Mesenchymal stem cell (in vitro differentiated cells and primary cell): ENCODE measurements around the gene MLF2.

ENCODE experiments used
- DNase-seq: peaks from one replicate; pipeline ENCODE4 v3.0.0-alpha.2; 2013
- H2AFZ ChIP-seq: one replicate; pipeline ENCODE4 v1.6.1; 2013; ENCODE audit warnings: low read depth, mild to moderate bottlenecking, control low read depth, inconsistent platforms, low read length, moderate library complexity
- H2AK5ac ChIP-seq: 2 replicates; pipeline ENCODE4 v1.6.1; 2013; ENCODE audit warnings: low read length, moderate library complexity, mild to moderate bottlenecking, inconsistent platforms; ENCODE audit not compliant: severe bottlenecking
- H2BK120ac ChIP-seq: one replicate; pipeline ENCODE4 v1.6.1; 2013; ENCODE audit warnings: low read depth, mild to moderate bottlenecking, inconsistent platforms, low read length, moderate library complexity
- H2BK12ac ChIP-seq, 2 experiments: one replicate each; pipeline ENCODE4 v1.6.1; 2013; ENCODE audit warnings: inconsistent platforms in 2 of 2, low read length in 2 of 2, mild to moderate bottlenecking in 2 of 2, moderate library complexity in 2 of 2, control low read depth in 1 of 2
- H2BK15ac ChIP-seq: one replicate; pipeline ENCODE4 v1.6.1; 2013; ENCODE audit warnings: mild to moderate bottlenecking, low read depth, inconsistent platforms; ENCODE audit not compliant: poor library complexity, severe bottlenecking
- H2BK5ac ChIP-seq: 2 replicates; pipeline ENCODE4 v1.6.1; 2013; ENCODE audit warnings: low read depth, mild to moderate bottlenecking, low read length, control low read depth, inconsistent platforms; ENCODE audit not compliant: poor library complexity, severe bottlenecking
- H3K14ac ChIP-seq, 2 experiments: one replicate each; pipeline ENCODE4 v1.6.1; 2013; ENCODE audit warnings: inconsistent platforms in 2 of 2, low read length in 2 of 2, control low read depth in 1 of 2, mild to moderate bottlenecking in 1 of 2, moderate library complexity in 1 of 2
- H3K18ac ChIP-seq, 2 experiments: one replicate each; pipeline ENCODE4 v1.6.1; 2013; ENCODE audit warnings: inconsistent platforms in 2 of 2, low read length in 2 of 2, control low read depth in 1 of 2, low read depth in 1 of 2, mild to moderate bottlenecking in 1 of 2
- H3K23ac ChIP-seq, 2 experiments: one replicate each; pipeline ENCODE4 v1.6.1; 2013; ENCODE audit warnings: inconsistent platforms in 2 of 2, low read length in 2 of 2, mild to moderate bottlenecking in 2 of 2, moderate library complexity in 2 of 2, control low read depth in 1 of 2
- H3K27ac ChIP-seq: 2 replicates; pipeline ENCODE4 v1.5.1; 2013; ENCODE audit warnings: mild to moderate bottlenecking, moderate library complexity, low read length, control low read depth, inconsistent platforms; ENCODE audit not compliant: poor library complexity, severe bottlenecking
- H3K27me3 ChIP-seq, 2 experiments: 2 replicates each; pipeline versions ENCODE4 v1.6.1 to v1.7.0; 2013; ENCODE audit warnings: low read length in 2 of 2, mild to moderate bottlenecking in 2 of 2, moderate library complexity in 2 of 2, control low read depth in 1 of 2, inconsistent platforms in 1 of 2; ENCODE audit not compliant: control insufficient read depth in 1 of 2, insufficient read depth in 1 of 2
- H3K36me3 ChIP-seq, 2 experiments: 2 replicates each; pipeline versions ENCODE4 v1.6.1 to v1.7.0; 2013; ENCODE audit warnings: low read length in 2 of 2, control low read depth in 1 of 2, inconsistent platforms in 1 of 2, low read depth in 1 of 2, mild to moderate bottlenecking in 1 of 2; ENCODE audit not compliant: insufficient read depth in 2 of 2, control insufficient read depth in 1 of 2
- H3K4ac ChIP-seq, 2 experiments: one replicate each; pipeline ENCODE4 v1.6.1; 2013; ENCODE audit warnings: inconsistent platforms in 2 of 2, low read length in 2 of 2, mild to moderate bottlenecking in 2 of 2, moderate library complexity in 2 of 2, control low read depth in 1 of 2, low read depth in 1 of 2
- H3K4me1 ChIP-seq: 2 replicates; pipeline ENCODE4 v1.6.1; 2013; ENCODE audit warnings: low read depth, low read length, control low read depth; ENCODE audit not compliant: control insufficient read depth, insufficient read depth
- H3K4me2 ChIP-seq: 2 replicates; pipeline ENCODE4 v1.6.1; 2013; ENCODE audit warnings: low read length, mild to moderate bottlenecking, inconsistent platforms; ENCODE audit not compliant: poor library complexity, severe bottlenecking
- H3K4me3 ChIP-seq, 2 experiments: 2 replicates each; pipeline versions ENCODE4 v1.5.1 to v1.7.0; 2013; ENCODE audit warnings: low read length in 2 of 2, mild to moderate bottlenecking in 2 of 2, control low read depth in 1 of 2, low read depth in 1 of 2; ENCODE audit not compliant: insufficient read depth in 1 of 2
- H3K79me1 ChIP-seq: replicated peaks from 2 replicates; pipeline ENCODE4 v1.6.1; 2013; ENCODE audit warnings: mild to moderate bottlenecking, control low read depth, low read length, inconsistent platforms; ENCODE audit not compliant: poor library complexity, severe bottlenecking
- H3K9ac ChIP-seq: 2 replicates; pipeline ENCODE4 v1.7.0; 2013; ENCODE audit warnings: mild to moderate bottlenecking, low read length, moderate library complexity
- H3K9me3 ChIP-seq: 2 replicates; pipeline ENCODE4 v1.7.0; 2013; ENCODE audit warnings: mild to moderate bottlenecking, low read length; ENCODE audit not compliant: control insufficient read depth
- H4K8ac ChIP-seq: one replicate; pipeline ENCODE4 v1.6.1; 2013; ENCODE audit warnings: inconsistent platforms, mild to moderate bottlenecking, low read length, moderate library complexity
- H4K91ac ChIP-seq: one replicate; pipeline ENCODE4 v1.6.1; 2013; ENCODE audit warnings: mild to moderate bottlenecking, low read length, inconsistent platforms
- WGBS: methylation state at CpG from one replicate; pipeline ENCODE4 v1.1.7; 2013; ENCODE audit warnings: mixed read lengths; 5-methylcytosine and 5-hydroxymethylcytosine counted together

MLF2 gene

DNA sequence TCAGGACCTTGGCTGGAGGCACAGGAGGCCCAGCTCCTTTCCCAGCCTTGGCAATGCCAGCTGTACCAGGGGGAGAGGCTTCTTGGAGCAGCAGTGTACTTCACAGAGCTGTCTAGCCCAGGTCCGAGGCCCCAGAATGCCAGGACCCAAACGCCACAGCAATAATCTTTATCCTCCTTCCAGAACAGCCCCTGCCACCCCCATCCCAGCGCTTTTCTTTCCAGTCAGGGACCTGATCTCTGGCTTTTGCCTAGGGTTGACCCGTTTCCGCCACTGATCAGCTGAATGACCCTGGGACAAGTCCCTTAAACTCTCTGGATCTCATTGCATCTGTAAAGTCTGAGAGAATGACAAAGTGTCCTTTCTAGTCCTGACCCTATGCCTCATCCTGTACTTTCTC, 24.4 kb upstream of the MLF2 start:
- Histone ChIP-seq H2BK120ac (no peak overlapping the region), H3K9me3 (no peaks in the 10 kb centered on the region), H4K91ac (no peak overlapping the region), H2AFZ (no peak overlapping the region), H3K4ac (peak overlapping the region in 1 of 2 experiments; percentile 7), H2BK15ac (peak overlapping the region; percentile 13), H3K36me3 (peaks cover 0 to 16% of the 10 kb centered on the region in 2 experiments), H3K4me3 (no peak overlapping the region), H3K79me1 (no peaks in the 10 kb centered on the region), H3K18ac (no peak overlapping the region), H2BK5ac (no peak overlapping the region), H3K14ac (no peak overlapping the region), H3K27ac (no peak overlapping the region), H3K4me1 (peaks cover 20% of the 10 kb centered on the region), H2BK12ac (no peak overlapping the region), H4K8ac (no peak overlapping the region), H2AK5ac (no peak overlapping the region), H3K4me2 (no peak overlapping the region), H3K27me3 (peaks cover 29 to 33% of the 10 kb centered on the region in 2 experiments), H3K23ac (no peak overlapping the region), H3K9ac (peak overlapping the region; percentile 78)
- no peak for DNase-seq
- WGBS: 99% methylated on average over 5 of the region's 5 CpGs

DNA sequence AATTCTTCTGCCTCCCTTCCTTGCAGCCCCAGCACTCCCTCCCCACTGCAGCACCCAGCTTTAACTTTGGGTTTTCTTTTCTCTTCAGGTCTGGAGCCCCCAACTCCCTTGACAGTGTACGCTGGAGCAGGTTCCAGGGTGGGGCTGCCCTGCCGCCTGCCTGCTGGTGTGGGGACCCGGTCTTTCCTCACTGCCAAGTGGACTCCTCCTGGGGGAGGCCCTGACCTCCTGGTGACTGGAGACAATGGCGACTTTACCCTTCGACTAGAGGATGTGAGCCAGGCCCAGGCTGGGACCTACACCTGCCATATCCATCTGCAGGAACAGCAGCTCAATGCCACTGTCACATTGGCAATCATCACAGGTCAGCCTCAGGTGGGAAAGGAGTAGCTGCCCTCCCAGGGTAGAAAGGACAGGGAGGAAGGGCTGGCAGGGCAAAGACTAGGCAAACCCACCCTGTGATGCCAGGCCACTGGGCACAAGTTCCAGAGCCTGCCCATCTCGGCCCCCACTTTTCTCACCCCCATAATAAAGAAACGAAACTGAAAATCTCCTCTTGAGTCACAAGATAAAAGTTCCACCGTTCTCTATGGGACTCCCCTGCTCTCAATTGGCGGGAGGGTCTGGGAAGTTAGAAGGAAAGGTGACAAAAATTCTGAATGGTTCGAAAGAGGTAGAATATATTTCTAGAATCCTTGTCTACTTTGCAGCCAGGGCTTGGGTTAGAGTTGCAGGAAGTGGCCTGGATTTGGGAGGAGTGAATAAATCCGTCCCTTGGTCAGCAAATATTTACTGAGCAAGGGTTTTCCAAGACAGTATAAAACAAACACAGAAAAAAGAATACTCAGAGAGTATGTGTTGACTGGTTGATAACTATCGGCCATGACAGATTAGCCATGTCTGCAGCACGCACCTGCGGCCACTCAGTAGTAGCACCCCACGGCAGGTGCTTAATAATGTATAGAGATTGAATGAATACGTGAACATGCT, 22.5 kb upstream of the MLF2 start:
- H4K8ac ChIP-seq: no peak overlapping the region
- H3K27ac ChIP-seq: no peak overlapping the region
- no peak overlapping the region for H4K91ac ChIP-seq
- peaks cover 29 to 33% of the 10 kb centered on the region in 2 experiments for H3K27me3 ChIP-seq
- peaks cover 12 to 34% of the 10 kb centered on the region in 2 experiments for H3K36me3 ChIP-seq
- 90% methylated on average over 15 of the region's 16 CpGs for WGBS
- no peak overlapping the region for H2AFZ ChIP-seq
- H3K4me2 ChIP-seq: no peak overlapping the region
- H3K9me3 ChIP-seq: no peaks in the 10 kb centered on the region
- DNase-seq: no peak
- H3K23ac ChIP-seq: no peak overlapping the region
- no peak overlapping the region for H3K4ac ChIP-seq
- no peak overlapping the region for H3K9ac ChIP-seq
- no peak overlapping the region for H2BK5ac ChIP-seq
- no peak overlapping the region for H2BK120ac ChIP-seq
- H3K4me3 ChIP-seq: no peak overlapping the region
- H2BK12ac ChIP-seq: no peak overlapping the region
- no peak overlapping the region for H2BK15ac ChIP-seq
- H3K18ac ChIP-seq: no peak overlapping the region
- no peak overlapping the region for H3K14ac ChIP-seq
- peaks cover 24% of the 10 kb centered on the region for H3K4me1 ChIP-seq
- H3K79me1 ChIP-seq: no peaks in the 10 kb centered on the region
- no peak overlapping the region for H2AK5ac ChIP-seq

DNA sequence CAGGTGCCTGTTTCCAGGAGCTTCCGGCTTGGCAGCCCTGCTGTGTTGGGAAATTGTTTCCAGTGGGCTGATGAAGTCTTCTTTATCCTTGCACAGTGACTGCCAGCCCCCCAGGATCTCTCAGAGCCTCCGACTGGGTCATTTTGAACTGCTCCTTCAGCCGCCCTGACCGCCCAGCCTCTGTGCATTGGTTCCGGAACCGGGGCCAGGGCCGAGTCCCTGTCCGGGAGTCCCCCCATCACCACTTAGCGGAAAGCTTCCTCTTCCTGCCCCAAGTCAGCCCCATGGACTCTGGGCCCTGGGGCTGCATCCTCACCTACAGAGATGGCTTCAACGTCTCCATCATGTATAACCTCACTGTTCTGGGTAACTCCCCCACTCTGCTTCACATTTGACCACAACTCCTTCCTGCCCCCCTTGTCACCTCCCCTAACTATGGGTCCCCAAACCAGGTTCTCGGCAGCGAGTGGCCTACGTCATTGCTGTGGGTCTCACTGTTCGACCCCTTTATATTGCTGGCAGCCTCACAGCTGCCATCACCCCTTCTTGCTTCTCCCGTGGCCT, 21.6 kb upstream of the MLF2 start:
- Histone ChIP-seq H3K14ac (no peak overlapping the region), H2AK5ac (no peak overlapping the region), H3K27ac (no peak overlapping the region), H2BK120ac (no peak overlapping the region), H2BK15ac (no peak overlapping the region), H4K8ac (no peak overlapping the region), H3K9ac (no peak overlapping the region), H3K27me3 (peaks cover 29 to 33% of the 10 kb centered on the region in 2 experiments), H3K4me2 (no peak overlapping the region), H3K4me3 (no peak overlapping the region), H3K36me3 (peaks cover 15 to 43% of the 10 kb centered on the region in 2 experiments), H3K18ac (no peak overlapping the region), H2BK12ac (no peak overlapping the region), H3K79me1 (peaks cover 3% of the 10 kb centered on the region), H2BK5ac (no peak overlapping the region), H3K4me1 (peaks cover 26% of the 10 kb centered on the region), H4K91ac (no peak overlapping the region), H3K9me3 (no peaks in the 10 kb centered on the region), H3K4ac (no peak overlapping the region), H3K23ac (no peak overlapping the region), H2AFZ (no peak overlapping the region)
- DNase-seq: no peak
- 95% methylated on average over 15 of the region's 15 CpGs for WGBS
